H1 (cell line): ENCODE measurements around the gene MEGF11. TPM values are rescaled to one million over a fixed set of nuclear protein-coding genes. Genes with fewer than 3 reads are reported as not detected.

Experiments used
- CTCF ChIA-PET: fragments of 300-600 bp; sonication (Branson Sonifier 250); formaldehyde crosslinking; loops from one replicate; lab custom pipeline; 2021; ENCODE audit not compliant: partially characterized antibody; lab: Charles Lee
- POLR2A ChIA-PET: fragments of 300-600 bp; sonication (Branson Sonifier 250); formaldehyde crosslinking; loops from one replicate; lab custom pipeline; 2021; ENCODE audit warnings: inconsistent platforms; ENCODE audit not compliant: partially characterized antibody; lab: Charles Lee
- DNase-seq, 2 experiments: peaks; one replicate each; pipeline versions ENCODE4 v3.0.0 to v3.0.0-alpha.2; 2010 to 2022; ENCODE audit warnings: low spot score in 2 of 2, low read depth in 1 of 2, mixed read lengths in 1 of 2
- FAIRE-seq: peaks from 2 replicates; lab custom pipeline; 2011; peaks lifted over from hg19 to GRCh38; lab: Jason Lieb, UNC
- H2AFZ ChIP-seq: 2 replicates; pipeline ENCODE4 v1.8.1; 2012; ENCODE audit warnings: low read length, inconsistent platforms
- H2AK5ac ChIP-seq: 2 replicates; pipeline ENCODE4 v1.6.1; 2013; ENCODE audit warnings: low read depth, low read length
- H2BK120ac ChIP-seq: replicated peaks from 2 replicates; pipeline ENCODE3; 2013; ENCODE audit warnings: low read depth, low read length, inconsistent platforms
- H2BK12ac ChIP-seq: 2 replicates; pipeline ENCODE4 v1.6.1; 2013; ENCODE audit warnings: low read depth, low read length
- H2BK15ac ChIP-seq: 2 replicates; pipeline ENCODE4 v1.6.1; 2013; ENCODE audit warnings: low read length
- H2BK20ac ChIP-seq: 2 replicates; pipeline ENCODE4 v1.6.1; 2013; ENCODE audit warnings: low read length
- H2BK5ac ChIP-seq: 2 replicates; pipeline ENCODE4 v1.6.1; 2013; ENCODE audit warnings: low read depth, low read length
- H3K14ac ChIP-seq: 2 replicates; pipeline ENCODE4 v1.6.1; 2013; ENCODE audit warnings: inconsistent platforms; ENCODE audit not compliant: insufficient read length
- H3K18ac ChIP-seq: 2 replicates; pipeline ENCODE4 v1.6.1; 2013; ENCODE audit warnings: low read length; ENCODE audit errors: extremely low read depth
- H3K23ac ChIP-seq: 2 replicates; pipeline ENCODE4 v1.6.1; 2013; ENCODE audit warnings: inconsistent platforms; ENCODE audit not compliant: insufficient read length
- H3K23me2 ChIP-seq: 2 replicates; pipeline ENCODE4 v1.6.1; 2013; ENCODE audit warnings: low read depth, low read length
- H3K27ac ChIP-seq: 2 replicates; pipeline ENCODE4 v1.6.1; 2011; ENCODE audit warnings: low read depth, low read length, inconsistent platforms
- H3K27me3 ChIP-seq, 4 experiments: replicated peaks in 1 of 4; 1 replicate in 1 of 4; 2 replicates in 3 of 4; pipeline versions ENCODE4 v1.6.1 to v1.8.1; 2011 to 2013; ENCODE audit warnings: low read length in 3 of 4, mild to moderate bottlenecking in 3 of 4, inconsistent platforms in 2 of 4, mixed read lengths in 2 of 4, moderate library complexity in 1 of 4; ENCODE audit not compliant: control insufficient read depth in 3 of 4, insufficient read depth in 3 of 4; ENCODE audit errors: extremely low read depth in 1 of 4
- H3K36me3 ChIP-seq, 4 experiments: 2 replicates each; pipeline versions ENCODE4 v1.6.1 to v1.8.1; 2011 to 2013; ENCODE audit warnings: mild to moderate bottlenecking in 4 of 4, low read length in 3 of 4, moderate library complexity in 2 of 4, control low read depth in 1 of 4, inconsistent platforms in 1 of 4; ENCODE audit not compliant: insufficient read depth in 4 of 4, control insufficient read depth in 2 of 4
- H3K4ac ChIP-seq: replicated peaks from 2 replicates; pipeline ENCODE3; 2013; ENCODE audit warnings: low read length, low read depth, mixed read lengths, inconsistent platforms; ENCODE audit not compliant: insufficient read length
- H3K4me1 ChIP-seq, 4 experiments: replicated peaks in 1 of 4; 1 replicate in 1 of 4; 2 replicates in 3 of 4; pipeline versions ENCODE4 v1.6.1 to v1.8.1; 2011 to 2013; ENCODE audit warnings: low read length in 3 of 4, inconsistent platforms in 2 of 4, mixed read lengths in 1 of 4; ENCODE audit not compliant: insufficient read depth in 4 of 4, control insufficient read depth in 3 of 4
- H3K4me2 ChIP-seq, 2 experiments: 2 replicates each; pipeline versions ENCODE4 v1.6.1 to v1.8.1; 2011 to 2013; ENCODE audit warnings: low read depth in 2 of 2, low read length in 2 of 2, control low read depth in 1 of 2, inconsistent platforms in 1 of 2, mild to moderate bottlenecking in 1 of 2; ENCODE audit not compliant: insufficient read depth in 1 of 2
- H3K4me3 ChIP-seq, 4 experiments: fragments of 200-600, 300-600 bp in 1 of 4; sonication (generic), shearing (Covaris generic), sonication (Bioruptor Twin) in 1 of 4; 2 replicates each; pipeline versions ENCODE4 v1.5.1 to v1.8.1; 2011 to 2016; ENCODE audit warnings: low read length in 4 of 4, low read depth in 3 of 4, control low read depth in 2 of 4, inconsistent platforms in 2 of 4, mild to moderate bottlenecking in 2 of 4, mixed read lengths in 1 of 4, moderate library complexity in 1 of 4; ENCODE audit not compliant: insufficient read depth in 2 of 4; ENCODE audit errors: extremely low read depth in 1 of 4
- H3K56ac ChIP-seq: replicated peaks from 2 replicates; pipeline ENCODE3; 2013; ENCODE audit warnings: low read depth, mild to moderate bottlenecking, mixed read lengths, low read length, inconsistent platforms; ENCODE audit not compliant: insufficient read length
- H3K79me1 ChIP-seq: 2 replicates; pipeline ENCODE4 v1.6.1; 2013; ENCODE audit warnings: low read depth, low read length, control low read depth
- H3K79me2 ChIP-seq, 2 experiments: 2 replicates each; pipeline versions ENCODE4 v1.6.1 to v1.8.1; 2012 to 2013; ENCODE audit warnings: low read length in 2 of 2, mild to moderate bottlenecking in 2 of 2, inconsistent platforms in 1 of 2; ENCODE audit not compliant: insufficient read depth in 2 of 2, control insufficient read depth in 1 of 2
- H3K9ac ChIP-seq, 4 experiments: replicated peaks in 1 of 4; 1 replicate in 1 of 4; 2 replicates in 3 of 4; pipeline versions ENCODE4 v1.6.1 to v1.8.1; 2011 to 2013; ENCODE audit warnings: low read depth in 3 of 4, low read length in 3 of 4, control low read depth in 2 of 4, mild to moderate bottlenecking in 2 of 4, moderate library complexity in 2 of 4, inconsistent platforms in 1 of 4; ENCODE audit errors: extremely low read depth in 1 of 4
- H3K9me3 ChIP-seq, 2 experiments: 2 replicates each; pipeline versions ENCODE4 v1.6.1 to v1.8.1; 2012 to 2013; ENCODE audit warnings: mild to moderate bottlenecking in 2 of 2, moderate library complexity in 2 of 2, control low read depth in 1 of 2, inconsistent platforms in 1 of 2, low read depth in 1 of 2, low read length in 1 of 2, mixed read lengths in 1 of 2; ENCODE audit not compliant: insufficient read depth in 2 of 2
- H4K20me1 ChIP-seq, 2 experiments: replicated peaks in 1 of 2; 2 replicates each; pipeline versions ENCODE3 to v1.8.1; 2011 to 2013; ENCODE audit warnings: inconsistent platforms in 2 of 2, low read length in 2 of 2, mild to moderate bottlenecking in 1 of 2; ENCODE audit not compliant: insufficient read depth in 2 of 2, control insufficient read depth in 1 of 2
- H4K5ac ChIP-seq: 2 replicates; pipeline ENCODE4 v1.6.1; 2013; ENCODE audit warnings: low read length, low read depth, mixed read lengths, inconsistent platforms; ENCODE audit not compliant: insufficient read length
- H4K8ac ChIP-seq: 2 replicates; pipeline ENCODE4 v1.8.0; 2013; ENCODE audit warnings: mild to moderate bottlenecking, moderate library complexity, low read length, inconsistent platforms; ENCODE audit not compliant: insufficient read depth; ENCODE audit errors: extremely low read depth
- H4K91ac ChIP-seq: replicated peaks from 2 replicates; pipeline ENCODE3; 2013; ENCODE audit warnings: low read length, mixed read lengths, inconsistent platforms; ENCODE audit not compliant: insufficient read length
- CBX8 ChIP-seq: fragments of 300-800, 300-1000 bp; sonication (generic); IDR thresholded peaks from 2 replicates; pipeline ENCODE4 v1.7.1; 2016; ENCODE audit warnings: low read depth, low read length, borderline replicate concordance
- CHD2 ChIP-seq: IDR thresholded peaks from 2 replicates; pipeline ENCODE4 v1.6.1; 2012; ENCODE audit warnings: low read length, improper control_type of control experiment
- JUND ChIP-seq: IDR thresholded peaks from 2 replicates; pipeline ENCODE4 v1.6.1; 2011; ENCODE audit warnings: mild to moderate bottlenecking, improper control_type of control experiment, low read length
- KDM1A ChIP-seq: fragments of 200-600, 300-600 bp; sonication (generic); IDR thresholded peaks from 2 replicates; pipeline ENCODE4 v1.7.1; 2016; ENCODE audit warnings: mild to moderate bottlenecking, low read length, borderline replicate concordance
- NANOG ChIP-seq: IDR thresholded peaks from 2 replicates; pipeline ENCODE4 v1.6.1; 2011; ENCODE audit warnings: low read length, low read depth, mild to moderate bottlenecking, inconsistent platforms; ENCODE audit not compliant: insufficient read depth, poor library complexity, severe bottlenecking
- RXRA ChIP-seq: IDR thresholded peaks from 2 replicates; pipeline ENCODE4 v1.6.1; 2011; ENCODE audit warnings: low read depth, mild to moderate bottlenecking, low read length, moderate library complexity; ENCODE audit not compliant: insufficient read depth
- SAP30 ChIP-seq: fragments of 300-600 bp; sonication (generic); IDR thresholded peaks from 2 replicates; pipeline ENCODE4 v1.7.1; 2012; ENCODE audit warnings: low read length, moderate library complexity, mild to moderate bottlenecking, inconsistent platforms; ENCODE audit not compliant: insufficient read depth, insufficient replicate concordance
- WGBS, 2 experiments: shearing (Covaris generic) in 1 of 2; methylation state at CpG; one replicate each; pipeline versions ENCODE4 v1.1.6 to v1.1.7; 2013 to 2015; ENCODE audit warnings: low lambda C conversion rate in 2 of 2, mixed read lengths in 2 of 2, inconsistent platforms in 1 of 2, low coverage in 1 of 2, missing lambda C conversion rate in 1 of 2; ENCODE audit not compliant: insufficient replicate concordance in 2 of 2, insufficient coverage in 1 of 2, insufficient read length in 1 of 2; ENCODE audit errors: extremely low coverage in 1 of 2, missing lambda C conversion rate in 1 of 2; 5-methylcytosine and 5-hydroxymethylcytosine counted together
- polyA plus RNA-seq, 7 experiments: library from polyadenylated mRNA; depleted of rRNA in 3 of 7; stranded (reverse) in 5 of 7; unstranded in 2 of 7; fragments of >200 nt in 5 of 7; fragments of 200-250 nt in 2 of 7; gene quantifications; 1 replicate in 5 of 7; 2 replicates in 1 of 7; 4 replicates in 1 of 7; pipeline versions ENCODE4 v1.2.1 to v1.2.3, GENCODE V29; 2011 to 2013; ENCODE audit warnings: missing spikeins in 2 of 7, mixed read lengths in 2 of 7
- total RNA-seq: library from RNA; stranded (reverse); fragmentation: NEBNext Ultra II Directional; extraction: Animal tissue kit (Norgen Biotek cat#: 25700); gene quantifications from 2 replicates; pipeline ENCODE4 v1.2.1, GENCODE V29; 2021

The MEGF11 gene
- total and polyA plus RNA-seq, 2 of the 8 experiments (the other 6 are each of a cell fraction or from before 2014, with no cell fraction given): 4.4 to 4.8 TPM

DNA sequence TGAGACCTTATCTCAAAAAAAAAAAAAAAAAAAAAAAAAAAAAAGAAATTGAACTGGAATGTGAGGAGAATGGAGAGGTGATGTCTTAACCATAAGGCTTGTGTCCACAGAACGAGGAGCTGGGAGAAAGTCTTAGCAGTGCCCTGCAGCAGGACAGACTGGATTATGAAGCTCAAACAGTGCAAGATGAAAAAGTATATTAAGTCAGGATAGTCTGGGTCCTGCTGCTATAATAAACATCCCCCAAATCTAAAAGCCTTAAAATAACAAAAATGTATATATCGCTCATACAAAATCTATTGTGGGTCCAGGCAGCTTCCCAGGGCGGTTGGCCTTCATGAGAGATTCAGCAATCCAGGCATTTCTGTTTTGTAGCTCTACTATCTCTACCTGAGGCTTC is 208.7 kb downstream of the MEGF11 start:
- no peaks in the 10 kb centered on the region for H3K9me3 ChIP-seq
- H4K20me1 ChIP-seq: no peaks in the 10 kb centered on the region
- FAIRE-seq (no peak), DNase-seq (no peak)
- H2AFZ ChIP-seq: no peak overlapping the region
- H3K27me3 ChIP-seq: no peaks in the 10 kb centered on the region; a peak in 1 of 7 replicates
- H4K91ac ChIP-seq: no peak overlapping the region
- H3K79me1 ChIP-seq: no peaks in the 10 kb centered on the region
- H4K5ac ChIP-seq: no peak overlapping the region
- H2AK5ac ChIP-seq: no peak overlapping the region
- no peak overlapping the region for H3K4ac ChIP-seq
- TF ChIP-seq KDM1A (no peak), JUND (no peak), SAP30 (no peak), NANOG (no peak), CBX8 (no peak), RXRA (no peak), CHD2 (no peak)
- ChIA-PET CTCF (no interaction called here), POLR2A (interaction anchor here (1.8 kb wide), 1 partner anchor 175 kb away, joined by 3 read pairs; the partner anchor contains the start of gene RAB11A)
- no peak overlapping the region for H4K8ac ChIP-seq
- H2BK15ac ChIP-seq: no peak overlapping the region
- H3K27ac ChIP-seq: no peak overlapping the region
- H3K18ac ChIP-seq: no peak overlapping the region
- H2BK12ac ChIP-seq: no peak overlapping the region
- no peak overlapping the region for H3K4me2 ChIP-seq
- no peak overlapping the region for H3K14ac ChIP-seq
- H2BK20ac ChIP-seq: no peak overlapping the region
- no peak overlapping the region for H3K9ac ChIP-seq
- WGBS, 2 experiments: 96% methylated on average over 3 of the region's 3 CpGs; no CpG with 5 or more reads in 1 of the 2 experiments
- no peak overlapping the region for H3K56ac ChIP-seq
- no peak overlapping the region for H2BK120ac ChIP-seq
- H3K23ac ChIP-seq: no peak overlapping the region
- no peak overlapping the region for H3K4me3 ChIP-seq
- no peak overlapping the region for H2BK5ac ChIP-seq
- H3K36me3 ChIP-seq: no peaks in the 10 kb centered on the region
- no peaks in the 10 kb centered on the region for H3K23me2 ChIP-seq
- no peaks in the 10 kb centered on the region for H3K79me2 ChIP-seq
- peaks cover 14 to 33% (median 21%) of the 10 kb centered on the region in 4 experiments for H3K4me1 ChIP-seq
